Aorta (tissue), 5 donors: ENCODE measurements around the gene UPK3BL1. TPM values are rescaled to one million over a fixed set of nuclear protein-coding genes. Genes with fewer than 3 reads are reported as not detected.
"Not testable (repeated sequence)": the region's sequence is repeated elsewhere in the genome, so short reads cannot be mapped to it uniquely, and the experiment has no call there.

Source experiments
- ATAC-seq: fragments of 200-7000 bp; cut with Tn5 transposase; one replicate; pipeline ENCODE4 v1.9.1; 2022; ENCODE audit warnings: moderate library complexity; ENCODE audit not compliant: low FRiP score
- DNase-seq, 2 donors: peaks; one replicate each; pipeline ENCODE4 v3.0.0-alpha.2; 2020
- H3K27ac ChIP-seq, 2 donors: one replicate each; pipeline ENCODE4 v1.5.1; 2013; ENCODE audit warnings: low read length in 2 of 2, mild to moderate bottlenecking in 2 of 2, moderate library complexity in 2 of 2, control low read depth in 1 of 2, inconsistent platforms in 1 of 2, low read depth in 1 of 2
- H3K27me3 ChIP-seq, 2 donors: one replicate each; pipeline ENCODE4 v1.6.1; 2013; ENCODE audit warnings: control low read depth in 1 of 2, low read length in 1 of 2, mild to moderate bottlenecking in 1 of 2, moderate library complexity in 1 of 2; ENCODE audit not compliant: insufficient read depth in 2 of 2, control insufficient read depth in 1 of 2
- H3K36me3 ChIP-seq, 2 donors: one replicate each; pipeline ENCODE4 v1.6.1; 2013; ENCODE audit warnings: control low read depth in 1 of 2, low read length in 1 of 2, mild to moderate bottlenecking in 1 of 2; ENCODE audit not compliant: insufficient read depth in 2 of 2, control insufficient read depth in 1 of 2
- H3K4me1 ChIP-seq, 2 donors: one replicate each; pipeline ENCODE4 v1.6.1; 2013; ENCODE audit warnings: low read length in 2 of 2, control low read depth in 1 of 2, mild to moderate bottlenecking in 1 of 2, moderate library complexity in 1 of 2; ENCODE audit not compliant: insufficient read depth in 2 of 2, control insufficient read depth in 1 of 2
- H3K4me3 ChIP-seq, 2 donors: one replicate each; pipeline ENCODE4 v1.5.1; 2013; ENCODE audit warnings: low read length in 2 of 2, control low read depth in 1 of 2, mild to moderate bottlenecking in 1 of 2
- H3K9me3 ChIP-seq: one replicate; pipeline ENCODE4 v1.6.1; 2013; ENCODE audit warnings: mild to moderate bottlenecking, low read length; ENCODE audit not compliant: control insufficient read depth
- WGBS, 2 donors: extraction: QIAGEN DNeasy Blood & Tissue Kit; methylation state at CpG; one replicate each; pipeline ENCODE4 v1.1.7; 2013; 5-methylcytosine and 5-hydroxymethylcytosine counted together
- intact Hi-C, 2 donors: fragments of 100-400 bp; cut with DNase I; formaldehyde crosslinking; loops; one replicate each; pipeline versions ENCODE4 v1.14.2 to v1.15.0; 2022
- long read RNA-seq, 2 donors: library from polyadenylated mRNA; unstranded; transcript quantifications; one replicate each; pipeline ENCODE4 v2.0.0, GENCODE V29; 2020 to 2021
- polyA plus RNA-seq, 2 donors: library from polyadenylated mRNA; stranded (reverse); fragments of 200-250 nt; gene quantifications; one replicate each; pipeline ENCODE4 v1.2.3, GENCODE V29; 2013
- total RNA-seq, 2 donors: library from RNA; stranded (reverse); fragmentation: NEBNext Ultra II Directional; extraction: Animal tissue kit (Norgen Biotek cat#: 25700); gene quantifications; one replicate each; pipeline ENCODE4 v1.2.1, GENCODE V29; 2021
- donor health status: healthy with polysubstance abuse.
- donor health status: Bipolar disorder and iron deficiency.
- donor health status: DM: no; HTN: no; CAD: no.
- donor health status: DM: no; HTN: no; CAD: no.
- donor health status: DM: yes; HTN: yes; CAD: no.

UPK3BL1 gene, protein sequence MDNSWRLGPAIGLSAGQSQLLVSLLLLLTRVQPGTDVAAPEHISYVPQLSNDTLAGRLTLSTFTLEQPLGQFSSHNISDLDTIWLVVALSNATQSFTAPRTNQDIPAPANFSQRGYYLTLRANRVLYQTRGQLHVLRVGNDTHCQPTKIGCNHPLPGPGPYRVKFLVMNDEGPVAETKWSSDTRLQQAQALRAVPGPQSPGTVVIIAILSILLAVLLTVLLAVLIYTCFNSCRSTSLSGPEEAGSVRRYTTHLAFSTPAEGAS
- total RNA-seq (10 to 100 TPM in 1 of 2 donors, 1 to 10 TPM in 1; 7.5 to 28.4 TPM), polyA plus RNA-seq (100 to 1,000 TPM in 1 of 2 donors, 10 to 100 TPM in 1; 21.0 to 142 TPM)
- long read RNA-seq, donor 1, partial matches to known transcripts, result 1 of 3 reads
- long read RNA-seq, donor 1, other reads (novel, unspliced or antisense), result 0 of 3 reads
- long read RNA-seq, donor 2, partial matches to known transcripts, result 0 of 1 reads
- long read RNA-seq, donor 2, other reads (novel, unspliced or antisense), result 0 of 1 reads

- WGBS, 2 donors, result no CpG with 5 or more reads among the region's 9 CpGs
- DNase-seq, H3K27me3 ChIP-seq, H3K4me1 ChIP-seq, H3K27ac ChIP-seq, ATAC-seq, H3K9me3 ChIP-seq, H3K4me3 ChIP-seq, intact Hi-C loops, H3K36me3 ChIP-seq: not testable (repeated sequence)
Measured at GRCh38 chr7:102642691-102643090, at the start of gene UPK3BL1. UPK3BL1 (minus strand) TSS chr7:102642791; CDS start chr7:102642741, 50 bp downstream.

DNA sequence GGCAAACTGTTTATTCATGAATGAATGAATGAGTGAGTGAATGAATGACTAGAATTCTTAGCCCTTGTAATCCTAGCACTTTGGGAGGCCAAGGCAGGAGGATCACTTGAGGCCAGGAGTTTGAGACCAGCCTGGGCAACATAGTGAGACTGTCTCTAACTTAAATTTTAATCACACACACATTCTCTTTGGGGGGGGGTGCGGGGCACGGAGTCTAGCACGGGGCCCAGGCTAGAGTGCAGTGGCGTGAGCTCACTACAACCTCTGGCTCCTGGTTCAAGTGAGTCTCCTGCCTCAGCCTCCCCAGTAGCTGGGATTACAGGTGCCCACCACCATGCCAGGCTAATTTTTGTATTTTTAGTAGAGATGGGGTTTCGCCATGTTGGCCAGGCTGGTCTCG lies 48.0 kb upstream of the UPK3BL1 start:
- ATAC-seq, result not testable (repeated sequence)

DNA sequence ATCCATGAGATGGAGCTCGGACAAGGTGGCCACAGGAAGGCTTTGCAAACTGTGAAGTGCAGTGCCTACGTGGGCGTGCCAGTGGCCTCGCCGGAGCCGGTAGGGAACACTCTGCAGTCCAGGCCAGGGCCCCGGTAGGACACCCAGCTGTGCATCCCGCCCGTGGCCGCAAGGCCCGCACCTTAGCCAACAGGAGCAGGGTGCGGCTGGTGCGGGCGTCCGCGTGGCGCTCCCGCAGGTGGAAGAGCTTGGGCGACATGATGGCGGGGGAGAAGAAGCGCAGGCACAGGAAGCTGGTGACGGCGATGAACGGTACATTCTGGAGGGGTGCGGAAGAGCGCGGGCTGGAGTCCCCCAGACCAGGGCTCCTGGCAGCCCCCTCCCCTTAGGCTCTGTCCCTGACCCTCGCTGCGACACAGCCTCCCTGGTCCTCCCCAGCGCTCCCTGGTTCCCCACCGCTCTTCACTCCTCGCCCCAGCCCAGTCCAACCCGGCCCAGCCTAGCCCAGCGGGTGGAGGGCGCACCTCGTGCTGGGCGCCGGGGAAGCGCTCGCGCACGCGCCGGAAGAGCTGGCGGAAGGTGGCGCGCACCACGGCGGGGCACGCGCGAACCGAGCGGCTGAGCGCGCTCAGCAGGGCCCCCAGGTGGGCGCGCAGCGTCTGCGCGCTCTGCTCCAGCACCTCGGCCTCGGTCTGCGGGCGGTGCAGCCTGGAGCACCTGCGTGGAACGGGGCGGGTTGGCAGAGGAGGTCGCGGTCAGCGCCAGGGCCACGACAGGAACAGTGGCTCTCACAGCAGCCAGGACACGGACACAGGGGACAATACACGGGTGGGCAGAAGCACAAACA lies 47.1 kb upstream of the UPK3BL1 start:
- DNase-seq, H3K4me1 ChIP-seq, H3K27me3 ChIP-seq, H3K36me3 ChIP-seq, H3K9me3 ChIP-seq, H3K4me3 ChIP-seq, H3K27ac ChIP-seq, intact Hi-C loops: not testable (repeated sequence)
- WGBS, 2 donors, result 66 to 79% methylated on average over 9 to 18 of the region's 74 CpGs
- ATAC-seq, result peak; percentile 11

More for the DNA sequence above, 48.0 kb upstream of the UPK3BL1 start:
- peak in 1 of 2 donors; percentile 70 for DNase-seq
- H3K27me3 ChIP-seq, H3K4me3 ChIP-seq, H3K9me3 ChIP-seq, H3K27ac ChIP-seq, H3K36me3 ChIP-seq, H3K4me1 ChIP-seq, intact Hi-C loops: not testable (repeated sequence)
- WGBS, 2 donors, result 94 to 96% methylated on average over 4 of the region's 6 CpGs

GRCh38 chr7:102688299-102689036 lies 45.9 kb upstream of the UPK3BL1 start:
- intact Hi-C loops, H3K4me1 ChIP-seq, DNase-seq, H3K36me3 ChIP-seq, H3K9me3 ChIP-seq, H3K27me3 ChIP-seq, H3K4me3 ChIP-seq, H3K27ac ChIP-seq: not testable (repeated sequence)
- WGBS, 2 donors, result no CpG with 5 or more reads among the region's 37 CpGs
- peak; percentile 91 for ATAC-seq

DNA sequence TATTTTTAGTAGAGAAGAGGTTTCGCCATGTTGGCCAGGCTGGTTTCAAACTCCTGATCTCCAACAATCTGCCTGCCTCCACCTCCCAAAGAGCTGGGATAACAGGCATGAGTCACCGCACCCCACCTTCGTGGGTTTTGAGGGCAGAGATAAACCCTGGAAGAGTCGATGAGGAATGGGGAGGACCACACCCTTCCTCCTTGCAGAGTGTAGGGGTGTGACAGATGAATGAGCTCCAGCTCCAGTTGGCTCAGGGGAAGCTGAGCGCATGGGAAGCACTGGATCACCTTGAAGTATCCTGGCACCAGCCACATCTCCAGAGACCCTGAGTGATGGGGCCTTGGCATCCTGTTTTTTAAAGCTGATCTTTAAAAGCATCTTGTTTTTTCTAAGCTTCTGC lies 40.0 kb upstream of the UPK3BL1 start:
- H3K27ac ChIP-seq, DNase-seq, H3K27me3 ChIP-seq, H3K4me1 ChIP-seq, H3K36me3 ChIP-seq, H3K4me3 ChIP-seq, ATAC-seq, H3K9me3 ChIP-seq, intact Hi-C loops: not testable (repeated sequence)
- WGBS, 2 donors, result no CpG with 5 or more reads among the region's 5 CpGs

DNA sequence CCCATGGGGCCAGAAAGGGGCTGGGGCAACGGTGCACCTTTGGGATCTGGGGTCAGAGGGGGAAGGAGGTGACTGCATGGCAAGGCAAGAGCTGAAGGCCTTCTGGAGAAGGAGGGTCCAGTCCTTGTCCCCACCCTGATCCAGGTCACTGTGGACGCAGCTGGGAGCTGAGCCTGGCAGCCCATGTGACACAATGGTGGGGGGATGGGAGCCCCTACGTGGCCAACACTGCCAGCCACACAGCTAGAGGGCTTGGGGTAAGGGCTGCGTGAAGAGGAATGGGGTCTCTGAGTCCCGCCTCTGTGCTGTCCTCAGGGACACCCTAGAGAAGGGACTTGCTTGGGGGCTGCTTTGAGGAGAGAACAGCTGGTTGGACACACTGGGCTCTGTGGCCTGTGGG lies 38.2 kb upstream of the UPK3BL1 start:
- H3K9me3 ChIP-seq, H3K4me1 ChIP-seq, H3K36me3 ChIP-seq, H3K27me3 ChIP-seq, H3K27ac ChIP-seq, intact Hi-C loops, DNase-seq, H3K4me3 ChIP-seq: not testable (repeated sequence)
- WGBS, 2 donors, result no CpG with 5 or more reads among the region's 5 CpGs
- peak; percentile 12 for ATAC-seq

- intact Hi-C loops, H3K4me1 ChIP-seq, H3K27me3 ChIP-seq, ATAC-seq, H3K4me3 ChIP-seq, H3K27ac ChIP-seq, H3K9me3 ChIP-seq, H3K36me3 ChIP-seq: not testable (repeated sequence)
- peak in 1 of 2 donors; percentile 60 for DNase-seq
- 79 to 88% methylated on average over 1 of the region's 2 CpGs for WGBS, 2 donors
Measured at GRCh38 chr7:102675545-102675944, 33.0 kb upstream of the UPK3BL1 start.

DNA sequence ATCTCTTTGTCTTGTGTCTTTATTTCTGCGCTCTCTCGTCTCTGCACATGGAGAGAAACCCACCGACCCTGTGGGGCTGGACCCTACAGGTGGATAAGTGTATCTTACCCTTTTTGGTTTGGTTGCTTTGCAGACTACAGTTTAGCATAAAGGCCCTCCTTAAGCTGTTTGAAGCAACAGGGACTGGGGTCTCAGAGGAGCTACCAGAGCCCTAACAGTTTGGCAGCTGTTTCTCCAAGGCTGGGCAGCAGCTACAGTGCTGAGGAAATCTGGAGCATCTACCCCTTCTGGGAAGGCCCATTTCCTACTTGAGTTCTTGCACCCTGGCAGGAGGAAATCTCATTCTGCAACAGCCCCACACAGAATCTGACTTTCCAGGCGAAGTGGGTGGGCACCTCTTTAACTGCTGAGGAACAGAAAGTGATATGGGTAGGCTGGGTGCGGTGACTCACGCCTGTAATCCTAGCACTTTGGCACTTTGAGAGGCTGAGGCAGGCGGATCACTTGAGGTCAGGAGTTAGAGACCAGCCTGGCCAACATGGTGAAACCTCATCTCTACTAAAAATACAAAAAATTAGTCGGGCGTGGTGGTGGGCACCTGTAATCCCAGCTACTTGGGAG lies 31.0 kb upstream of the UPK3BL1 start:
- H3K4me3 ChIP-seq, H3K36me3 ChIP-seq, H3K27me3 ChIP-seq, DNase-seq, H3K27ac ChIP-seq, ATAC-seq, H3K4me1 ChIP-seq, H3K9me3 ChIP-seq, intact Hi-C loops: not testable (repeated sequence)
- WGBS, 2 donors, result no CpG with 5 or more reads among the region's 9 CpGs
